Ovary (tissue), 3 donors: ENCODE data around the gene NLRP2B.

ENCODE experiments used
- CTCF ChIP-seq, 3 donors: fragments of 450-650 bp in 2 of 3; fragments of 200-600 bp in 1 of 3; IDR thresholded peaks; one replicate each; pipeline versions ENCODE4 v1.5.1 to v1.8.0; 2016 to 2022; ENCODE audit warnings: antibody characterized with exemption in 3 of 3, mild to moderate bottlenecking in 1 of 3
- POLR2A ChIP-seq: fragments of 450-650 bp; IDR thresholded peaks from one replicate; pipeline ENCODE4 v1.6.1; 2017; ENCODE audit warnings: antibody characterized with exemption, mild to moderate bottlenecking, moderate library complexity
- donor health status: DM: no; HTN: no; CAD: no.

- no peak for TF ChIP-seq CTCF (IDR thresholded peaks at IDR 0.05)
- TF ChIP-seq POLR2A: no peak
Measured at GRCh38 chrX:57641338-57641737, 38.7 kb downstream of the NLRP2B start.
